Activated naive CD4-positive, alpha-beta T cell treated with anti-CD3 and anti-CD28 coated beads, Interleukin-2, amount 50 U/mL, for 72 hours (primary cell): Measurements from ENCODE around the gene RORC. TPM values are rescaled to one million over a fixed set of nuclear protein-coding genes. Genes with fewer than 3 reads are reported as not detected.
"Not testable (repeated sequence)": the region's sequence is repeated elsewhere in the genome, so short reads cannot be mapped to it uniquely, and the experiment has no call there.

ENCODE experiments used
- ATAC-seq, 2 donors: fragments of 150-1000 bp; cut with Tn5 transposase; 2 replicates each; pipeline ENCODE4 v1.10.0; 2021; ENCODE audit warnings: mild to moderate bottlenecking in 2 of 2, moderate library complexity in 2 of 2
- DNase-seq, 2 donors: peaks; one replicate each; pipeline ENCODE4 v3.0.0; 2021 to 2022; ENCODE audit warnings: low spot score in 2 of 2
- H3K27ac Mint-ChIP-seq, 2 donors: one replicate each; pipeline ENCODE4 v1.8.0; 2022; ENCODE audit warnings: mild to moderate bottlenecking in 2 of 2, mixed read lengths in 2 of 2
- H3K36me3 Mint-ChIP-seq, 2 donors: one replicate each; pipeline ENCODE4 v1.8.0; 2022; ENCODE audit warnings: mixed read lengths in 2 of 2
- H3K9me3 Mint-ChIP-seq, 2 donors: one replicate each; pipeline ENCODE4 v1.8.0; 2022; ENCODE audit warnings: mixed read lengths in 2 of 2
- total RNA-seq, 2 donors: library from RNA; stranded (reverse); gene quantifications; one replicate each; pipeline ENCODE4 v1.2.3, GENCODE V29; 2022

The RORC gene
- total RNA-seq, 2 donors from 2014 or later: 1.4 to 11.3 TPM

GRCh38 chr1:151776665-151777062 lies 54.9 kb downstream of the RORC start:
- Mint-ChIP-seq H3K36me3 (peaks cover 9 to 10% of the 10 kb centered on the region in 2 donors), H3K27ac (no peak overlapping the region), H3K9me3 (no peaks in the 10 kb centered on the region)
- DNase-seq: no peak
- no peak for ATAC-seq

- no peak for DNase-seq
- Mint-ChIP-seq H3K9me3 (no peaks in the 10 kb centered on the region), H3K27ac (no peak overlapping the region), H3K36me3 (peaks cover 9 to 10% of the 10 kb centered on the region in 2 donors)
- ATAC-seq: no peak
These were observed 55.5 kb downstream of the RORC start for GRCh38 chr1:151775894-151776664.

GRCh38 chr1:151774256-151774922 lies 57.2 kb downstream of the RORC start:
- Mint-ChIP-seq H3K27ac (no peak overlapping the region), H3K9me3 (no peaks in the 10 kb centered on the region), H3K36me3 (peaks cover 9 to 10% of the 10 kb centered on the region in 2 donors)

GRCh38 chr1:151773702-151774101 lies 57.9 kb downstream of the RORC start:
- no peak for DNase-seq
- no peaks in the 10 kb centered on the region for H3K9me3 Mint-ChIP-seq
- ATAC-seq: peak; percentile 40 to 89
- H3K27ac Mint-ChIP-seq: no peak overlapping the region
- peaks cover 3 to 4% of the 10 kb centered on the region in 2 donors for H3K36me3 Mint-ChIP-seq

More at GRCh38 chr1:151774256-151774922, 57.2 kb downstream of the RORC start:
- DNase-seq: no peak
- ATAC-seq: no peak

GRCh38 chr1:151769270-151769669 lies 62.3 kb downstream of the RORC start:
- ATAC-seq, H3K36me3 Mint-ChIP-seq, DNase-seq, H3K27ac Mint-ChIP-seq, H3K9me3 Mint-ChIP-seq: not testable (repeated sequence)

GRCh38 chr1:151768351-151769066 lies 63.1 kb downstream of the RORC start:
- not testable (repeated sequence) for H3K36me3 Mint-ChIP-seq, H3K9me3 Mint-ChIP-seq, H3K27ac Mint-ChIP-seq, DNase-seq, ATAC-seq

GRCh38 chr1:151763990-151764389 lies 67.6 kb downstream of the RORC start:
- Mint-ChIP-seq H3K36me3 (peaks cover 28 to 31% of the 10 kb centered on the region in 2 donors), H3K9me3 (no peaks in the 10 kb centered on the region), H3K27ac (peak overlapping the region; percentile 97 to 99)
- ATAC-seq (no peak), DNase-seq (no peak)

GRCh38 chr1:151762941-151763921 lies 68.4 kb downstream of the RORC start, which contains the start of gene MRPL9:
Gene MRPL9, minus strand, starts transcription at chr1:151763496. Its CDS starts 17 bp downstream, at chr1:151763479.
- DNase-seq: peak; percentile 82 to 91
- Mint-ChIP-seq H3K36me3 (peaks cover 28 to 31% of the 10 kb centered on the region in 2 donors), H3K9me3 (no peaks in the 10 kb centered on the region), H3K27ac (peak within 1 kb of the TSS; percentile 97 to 99)
- ATAC-seq: peak; percentile 93 to 99

- DNase-seq (no peak), ATAC-seq (no peak)
- Mint-ChIP-seq H3K9me3 (no peaks in the 10 kb centered on the region), H3K27ac (peak overlapping the region; percentile 82 to 99), H3K36me3 (peaks cover 28 to 31% of the 10 kb centered on the region in 2 donors)
These were observed 70.8 kb downstream of the RORC start for GRCh38 chr1:151760597-151761385.

- Mint-ChIP-seq H3K36me3 (peaks cover 27 to 31% of the 10 kb centered on the region in 2 donors), H3K27ac (no peak overlapping the region), H3K9me3 (no peaks in the 10 kb centered on the region)
- no peak for ATAC-seq
- no peak for DNase-seq
These were observed 72.4 kb downstream of the RORC start for GRCh38 chr1:151759241-151759640.

- DNase-seq (no peak), ATAC-seq (peak; percentile 83 to 92)
- Mint-ChIP-seq H3K36me3 (peaks cover 9 to 10% of the 10 kb centered on the region in 2 donors), H3K27ac (peak overlapping the region; percentile 19 to 26), H3K9me3 (no peaks in the 10 kb centered on the region)
These were observed 75.3 kb downstream of the RORC start for GRCh38 chr1:151756291-151756690.

Other genes with a start within 250 kb of the RORC start
- 10 to 100 TPM; 24.3 to 34.4 TPM for gene SNX27, start 219.8 kb downstream of the RORC start, total RNA-seq
- gene CELF3, start 115.0 kb downstream of the RORC start, total RNA-seq: not detected
- gene RIIAD1, start 110.3 kb downstream of the RORC start, total RNA-seq: not detected
- 100 to 1,000 TPM; 114 to 143 TPM for gene MRPL9, start 68.3 kb downstream of the RORC start, total RNA-seq
- 10 to 100 TPM; 25.1 to 30.7 TPM for gene TDRKH, start 41.3 kb downstream of the RORC start, total RNA-seq
- gene LINGO4, start 26.4 kb downstream of the RORC start, total RNA-seq: under 1 TPM in 1 of 2 donors, not detected in 1; 0.72 TPM
- 1 to 10 TPM; 1.6 to 2.3 TPM for gene C2CD4D, start 8.0 kb upstream of the RORC start, total RNA-seq
- gene THEM5, start 21.9 kb upstream of the RORC start, total RNA-seq: not detected
- gene THEM4, start 77.7 kb upstream of the RORC start, total RNA-seq: 10 to 100 TPM; 20.4 to 27.4 TPM
- 100 to 1,000 TPM in 1 of 2 donors, 10 to 100 TPM in 1; 49.2 to 290 TPM for gene S100A10, start 162.1 kb upstream of the RORC start, total RNA-seq
- 100 to 1,000 TPM; 197 to 272 TPM for gene S100A11, start 205.2 kb upstream of the RORC start, total RNA-seq